LNCaP clone FGC (cell line): ENCODE results near the gene PTOV1.

ENCODE experiments used
- DNase-seq: peaks from one replicate; pipeline ENCODE4 v3.0.0-alpha.2; 2011; ENCODE audit warnings: low read depth
- H3K4me3 ChIP-seq: 2 replicates; pipeline ENCODE4 v1.5.1; 2011; ENCODE audit warnings: mild to moderate bottlenecking, low read depth, low read length, control low read depth
- TF ChIP-seq, protein P1 (sequence below): IDR thresholded peaks from 2 replicates; pipeline ENCODE4 v1.5.1; 2012; ENCODE audit warnings: mild to moderate bottlenecking; ENCODE audit not compliant: control insufficient read depth, insufficient read depth; ENCODE audit errors: extremely low read depth

The PTOV1 gene

DNA sequence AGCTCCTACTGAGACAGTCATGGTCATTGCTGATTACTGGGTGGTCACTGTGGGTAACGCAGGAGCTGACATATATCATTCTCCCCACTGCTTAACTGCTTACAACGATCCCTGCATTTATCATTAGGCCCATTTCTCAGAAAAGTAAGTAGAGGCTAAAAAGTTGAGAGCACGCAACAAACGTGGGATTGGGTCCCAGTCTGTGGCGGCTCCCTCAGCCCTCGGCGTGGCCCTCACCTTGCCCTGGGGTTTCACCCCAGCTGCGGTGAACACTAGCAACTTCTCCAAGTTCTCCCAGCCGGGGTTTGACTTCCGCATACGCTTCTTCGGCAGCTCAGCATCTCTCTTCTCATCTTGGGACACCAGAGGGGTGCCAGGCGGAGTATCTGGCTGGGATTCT, 13.9 kb downstream of the PTOV1 start:
- DNase-seq: no peak
- H3K4me3 ChIP-seq: peak overlapping the region; percentile 87; the same call in 1 of the 2 replicates
- TF ChIP-seq, protein P1, sequence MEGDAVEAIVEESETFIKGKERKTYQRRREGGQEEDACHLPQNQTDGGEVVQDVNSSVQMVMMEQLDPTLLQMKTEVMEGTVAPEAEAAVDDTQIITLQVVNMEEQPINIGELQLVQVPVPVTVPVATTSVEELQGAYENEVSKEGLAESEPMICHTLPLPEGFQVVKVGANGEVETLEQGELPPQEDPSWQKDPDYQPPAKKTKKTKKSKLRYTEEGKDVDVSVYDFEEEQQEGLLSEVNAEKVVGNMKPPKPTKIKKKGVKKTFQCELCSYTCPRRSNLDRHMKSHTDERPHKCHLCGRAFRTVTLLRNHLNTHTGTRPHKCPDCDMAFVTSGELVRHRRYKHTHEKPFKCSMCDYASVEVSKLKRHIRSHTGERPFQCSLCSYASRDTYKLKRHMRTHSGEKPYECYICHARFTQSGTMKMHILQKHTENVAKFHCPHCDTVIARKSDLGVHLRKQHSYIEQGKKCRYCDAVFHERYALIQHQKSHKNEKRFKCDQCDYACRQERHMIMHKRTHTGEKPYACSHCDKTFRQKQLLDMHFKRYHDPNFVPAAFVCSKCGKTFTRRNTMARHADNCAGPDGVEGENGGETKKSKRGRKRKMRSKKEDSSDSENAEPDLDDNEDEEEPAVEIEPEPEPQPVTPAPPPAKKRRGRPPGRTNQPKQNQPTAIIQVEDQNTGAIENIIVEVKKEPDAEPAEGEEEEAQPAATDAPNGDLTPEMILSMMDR: no peak

- H3K4me3 ChIP-seq: peak within 1 kb of the TSS; percentile 87
- peak; percentile 64 for DNase-seq
- TF ChIP-seq, protein P1: no peak
These were observed 16.2 kb downstream of the PTOV1 start, which contains the start of gene PNKP for GRCh38 chr19:49866933-49867782. PNKP (minus strand) TSS chr19:49867576; CDS start chr19:49867204, 372 bp downstream.

GRCh38 chr19:49869009-49869483, 18.1 kb downstream of the PTOV1 start:
- DNase-seq: no peak
- TF ChIP-seq, protein P1: no peak
- peak overlapping the region; percentile 42 for H3K4me3 ChIP-seq

DNA sequence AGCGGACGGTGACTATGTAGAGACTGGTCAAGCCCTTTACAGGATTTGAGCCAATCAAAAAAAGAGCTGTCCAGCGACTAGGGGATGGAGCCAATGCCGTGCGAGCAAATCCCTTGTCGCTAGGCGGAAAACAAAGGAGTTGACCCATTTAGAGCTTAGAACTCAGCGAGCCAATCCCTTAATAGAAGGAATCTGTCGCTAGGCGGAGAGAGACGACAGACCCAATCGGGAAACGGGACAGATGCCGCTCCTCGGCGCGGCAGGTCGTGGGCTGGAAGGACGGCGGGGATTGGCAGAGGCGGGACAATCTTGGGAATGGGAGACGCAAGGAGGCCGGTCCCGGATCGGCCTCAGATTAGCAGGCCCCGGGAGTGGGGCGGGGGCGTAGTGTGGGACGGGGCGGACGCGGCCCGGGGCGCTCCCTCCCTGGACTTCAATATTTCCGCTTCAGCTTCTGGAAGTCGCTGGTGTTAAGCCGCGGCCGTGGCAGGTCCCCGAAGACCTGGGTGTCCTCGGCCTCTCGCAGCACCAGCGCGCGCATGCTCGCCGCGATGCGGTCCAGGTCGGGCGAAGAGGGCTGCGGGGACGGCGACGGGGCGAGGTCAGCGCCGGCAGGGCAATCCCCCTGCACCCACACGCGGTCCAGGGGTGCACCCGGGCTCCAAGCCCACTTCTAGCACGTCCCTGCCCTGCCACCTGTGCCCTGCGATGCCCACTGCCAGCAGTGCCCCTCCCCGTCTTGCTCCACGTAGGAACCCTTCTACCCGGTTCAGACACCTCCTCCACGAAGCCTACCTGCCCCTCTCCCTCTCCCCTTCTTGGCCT, 18.7 kb downstream of the PTOV1 start:
- DNase-seq: peak; percentile 100
- H3K4me3 ChIP-seq: peak overlapping the region; percentile 57
- TF ChIP-seq, protein P1: no peak

DNA sequence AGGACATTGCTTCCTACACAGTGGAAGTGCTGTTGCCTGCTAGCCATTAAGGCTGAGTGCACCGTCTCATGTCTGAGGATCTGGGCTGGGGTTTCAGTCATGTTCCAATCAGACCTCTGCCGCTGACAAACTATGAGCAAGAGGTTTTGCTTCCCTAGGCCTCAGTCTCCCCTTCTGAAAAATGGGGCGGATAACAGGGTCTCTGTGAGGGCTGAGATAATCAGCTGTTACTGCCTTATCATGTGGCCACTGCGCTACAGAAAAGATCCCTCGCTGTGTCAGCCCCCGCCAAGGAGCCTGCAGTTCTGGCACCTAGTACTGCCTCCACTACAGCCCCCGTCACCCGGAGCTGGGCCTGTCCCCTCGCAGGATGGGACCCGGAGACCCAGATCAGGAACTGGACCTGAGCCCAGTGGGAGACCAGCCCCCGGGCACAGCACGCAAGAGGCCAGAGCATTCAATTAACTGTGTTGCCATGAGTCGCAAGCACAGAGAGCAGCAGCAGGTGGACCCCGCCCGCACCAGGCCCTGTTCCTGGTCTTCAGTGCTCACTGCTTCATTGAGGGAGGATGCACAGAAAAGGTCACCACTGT, 19.4 kb downstream of the PTOV1 start:
- TF ChIP-seq, protein P1: no peak
- peak overlapping the region; percentile 57 for H3K4me3 ChIP-seq
- no peak for DNase-seq

GRCh38 chr19:49871349-49871985, 20.5 kb downstream of the PTOV1 start:
- DNase-seq: no peak
- TF ChIP-seq, protein P1: no peak

More at GRCh38 chr19:49871349-49871985, 20.5 kb downstream of the PTOV1 start:
- no peak overlapping the region for H3K4me3 ChIP-seq
